Spleen (tissue), 11 donors: Measurements from ENCODE around the gene NATD1. TPM values are rescaled to one million over a fixed set of nuclear protein-coding genes. Genes with fewer than 3 reads are reported as not detected.
A peak's percentile ranks its signal among the peaks of the same experiment; 100 is the strongest.

Experiments
- DNase-seq: peaks from one replicate; pipeline ENCODE4 v3.0.0-alpha.2; 2020
- H3K27ac ChIP-seq, 8 donors: fragments of 200-600 bp; sonication (generic) in 7 of 8; 1 replicate in 4 of 8; 2 replicates in 4 of 8; pipeline versions ENCODE4 v1.5.0 to v1.8.0; 2016 to 2021; ENCODE audit warnings: inconsistent platforms in 4 of 8, mild to moderate bottlenecking in 4 of 8, moderate library complexity in 1 of 8
- H3K27me3 ChIP-seq, 7 donors: fragments of 200-600 bp; sonication (generic) in 6 of 7; replicated peaks in 1 of 7; 1 replicate in 4 of 7; 2 replicates in 3 of 7; pipeline versions ENCODE4 v1.5.0 to v1.8.0; 2016 to 2021; ENCODE audit warnings: inconsistent platforms in 3 of 7, mild to moderate bottlenecking in 1 of 7
- H3K36me3 ChIP-seq, 6 donors: fragments of 200-600 bp; sonication (generic) in 5 of 6; 1 replicate in 4 of 6; 2 replicates in 2 of 6; pipeline versions ENCODE4 v1.5.0 to v1.8.0; 2016 to 2021; ENCODE audit warnings: inconsistent platforms in 2 of 6
- H3K4me1 ChIP-seq, 6 donors: fragments of 200-600 bp; sonication (generic) in 5 of 6; 1 replicate in 3 of 6; 2 replicates in 3 of 6; pipeline versions ENCODE4 v1.5.0 to v1.8.0; 2016 to 2021; ENCODE audit warnings: inconsistent platforms in 3 of 6
- H3K4me3 ChIP-seq, 8 donors: fragments of 200-600 bp; sonication (generic) in 7 of 8; 1 replicate in 4 of 8; 2 replicates in 4 of 8; pipeline versions ENCODE4 v1.5.0 to v1.8.0; 2016 to 2021; ENCODE audit warnings: inconsistent platforms in 4 of 8, mild to moderate bottlenecking in 4 of 8, moderate library complexity in 2 of 8
- H3K9me3 ChIP-seq, 8 donors: fragments of 200-600 bp; sonication (generic) in 7 of 8; 1 replicate in 4 of 8; 2 replicates in 4 of 8; pipeline versions ENCODE4 v1.5.0 to v1.8.0; 2016 to 2021; ENCODE audit warnings: inconsistent platforms in 4 of 8
- POLR2A ChIP-seq, 3 donors: fragments of 450-650 bp; IDR thresholded peaks; one replicate each; pipeline ENCODE4 v1.5.1; 2017; ENCODE audit warnings: antibody characterized with exemption in 3 of 3, mild to moderate bottlenecking in 1 of 3
- POLR2AphosphoS5 ChIP-seq, 3 donors: sonication (generic); formaldehyde crosslinking; IDR thresholded peaks; one replicate each; pipeline ENCODE4 v1.5.1; 2017; ENCODE audit warnings: antibody characterized with exemption in 3 of 3
- WGBS, 5 donors: extraction: QIAGEN DNeasy Blood & Tissue Kit in 3 of 5; methylation state at CpG; one replicate each; pipeline versions ENCODE4 v1.1.5 to v1.1.7; 2013 to 2018; 5-methylcytosine and 5-hydroxymethylcytosine counted together
- intact Hi-C: fragments of 100-400 bp; cut with DNase I; formaldehyde crosslinking; loops from one replicate; pipeline ENCODE4 v1.15.0; 2023; ENCODE audit warnings: low total_unique reads
- polyA plus RNA-seq, 3 donors: library from polyadenylated mRNA; stranded (reverse); fragments of 200-250 nt; gene quantifications; one replicate each; pipeline ENCODE4 v1.2.1, GENCODE V29; 2013
- total RNA-seq, 7 donors: library from RNA; depleted of rRNA in 3 of 7; stranded (reverse); fragments of >200 nt in 3 of 7; fragmentation: NEBNext Ultra II Directional in 4 of 7; extraction: Animal tissue kit (Norgen Biotek cat#: 25700) in 4 of 7; gene quantifications; one replicate each; pipeline versions ENCODE4 v1.1.0 to v1.2.1, GENCODE V29; 2016 to 2021
- TF ChIP-seq, protein P1 (sequence below), 11 experiments: fragments of 200-600 bp in 7 of 11; fragments of 450-650 bp in 4 of 11; sonication (generic) in 4 of 11; IDR thresholded peaks in 8 of 11; conservative IDR thresholded peaks in 3 of 11; 1 replicate in 7 of 11; 2 replicates in 4 of 11; pipeline versions ENCODE4 v1.4.0 to v1.8.0; 2016 to 2021; ENCODE audit warnings: antibody characterized with exemption in 11 of 11, inconsistent platforms in 4 of 11, mild to moderate bottlenecking in 1 of 11
- donor health status: healthy with polysubstance abuse.
- donor health status: DM: no; HTN: no; CAD: no; lungs with moderate emphysema.
- donor health status: DM: no; HTN: no; CAD: no.
- donor health status: Bipolar disorder and iron deficiency.
- donor health status: healthy.
- donor health status: DM: no; HTN: no; CAD: no.
- donor health status: DM: yes; HTN: yes; CAD: no.

The NATD1 gene
- total and polyA plus RNA-seq, 10 donors = 1.3 to 31.0 (median 12.6) TPM

DNA sequence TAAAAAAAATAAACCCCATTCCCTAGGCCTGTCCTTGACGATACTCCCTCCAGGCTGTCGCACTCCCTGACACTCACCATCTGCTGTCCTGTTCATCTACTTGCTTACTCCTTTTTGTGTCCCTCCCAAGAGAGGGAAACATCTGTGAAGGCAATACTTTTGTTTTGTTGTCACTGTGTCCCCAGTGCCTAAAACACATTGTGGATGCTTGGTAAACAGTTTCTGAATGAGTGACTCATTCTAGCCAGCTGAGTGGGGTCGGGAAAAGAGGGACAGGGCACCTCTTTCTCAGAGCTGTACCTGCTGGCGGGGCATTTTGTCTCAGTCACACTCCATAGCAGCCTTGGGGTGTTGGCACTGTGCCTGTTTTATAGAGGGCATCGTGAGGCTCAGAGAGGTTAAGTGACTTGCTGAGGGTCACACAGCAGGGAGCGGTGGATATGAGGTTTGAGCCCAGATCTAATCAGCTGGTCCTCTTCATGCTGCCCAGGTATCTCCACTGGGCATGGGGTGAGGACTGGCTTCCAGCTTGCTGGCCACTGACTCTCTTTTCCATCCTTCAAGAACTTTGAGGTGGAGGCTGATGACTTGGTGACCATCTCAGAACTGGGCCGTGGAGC lies 46.9 kb upstream of the NATD1 start:
- peaks cover 5 to 98% (median 67%) of the 10 kb centered on the region in 6 donors for H3K36me3 ChIP-seq
- TF ChIP-seq, protein P1, sequence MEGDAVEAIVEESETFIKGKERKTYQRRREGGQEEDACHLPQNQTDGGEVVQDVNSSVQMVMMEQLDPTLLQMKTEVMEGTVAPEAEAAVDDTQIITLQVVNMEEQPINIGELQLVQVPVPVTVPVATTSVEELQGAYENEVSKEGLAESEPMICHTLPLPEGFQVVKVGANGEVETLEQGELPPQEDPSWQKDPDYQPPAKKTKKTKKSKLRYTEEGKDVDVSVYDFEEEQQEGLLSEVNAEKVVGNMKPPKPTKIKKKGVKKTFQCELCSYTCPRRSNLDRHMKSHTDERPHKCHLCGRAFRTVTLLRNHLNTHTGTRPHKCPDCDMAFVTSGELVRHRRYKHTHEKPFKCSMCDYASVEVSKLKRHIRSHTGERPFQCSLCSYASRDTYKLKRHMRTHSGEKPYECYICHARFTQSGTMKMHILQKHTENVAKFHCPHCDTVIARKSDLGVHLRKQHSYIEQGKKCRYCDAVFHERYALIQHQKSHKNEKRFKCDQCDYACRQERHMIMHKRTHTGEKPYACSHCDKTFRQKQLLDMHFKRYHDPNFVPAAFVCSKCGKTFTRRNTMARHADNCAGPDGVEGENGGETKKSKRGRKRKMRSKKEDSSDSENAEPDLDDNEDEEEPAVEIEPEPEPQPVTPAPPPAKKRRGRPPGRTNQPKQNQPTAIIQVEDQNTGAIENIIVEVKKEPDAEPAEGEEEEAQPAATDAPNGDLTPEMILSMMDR (IDR thresholded peaks at IDR 0.05 in 8 of 11, conservative IDR thresholded peaks at IDR 0.05 in 3 of 11) = no peak
- TF ChIP-seq POLR2A (IDR thresholded peaks at IDR 0.05) = no peak
- no peaks in the 10 kb centered on the region for H3K27me3 ChIP-seq
- H3K4me1 ChIP-seq = peaks cover 0 to 31% (median 19%) of the 10 kb centered on the region in 6 donors
- H3K27ac ChIP-seq = no peak overlapping the region
- no peak overlapping the region for H3K4me3 ChIP-seq
- intact Hi-C loops = no loop called here
- no peak for DNase-seq
- no peaks in the 10 kb centered on the region for H3K9me3 ChIP-seq
- WGBS, 5 donors = 58 to 64% (median 63%) methylated on average over 7 of the region's 7 CpGs

DNA sequence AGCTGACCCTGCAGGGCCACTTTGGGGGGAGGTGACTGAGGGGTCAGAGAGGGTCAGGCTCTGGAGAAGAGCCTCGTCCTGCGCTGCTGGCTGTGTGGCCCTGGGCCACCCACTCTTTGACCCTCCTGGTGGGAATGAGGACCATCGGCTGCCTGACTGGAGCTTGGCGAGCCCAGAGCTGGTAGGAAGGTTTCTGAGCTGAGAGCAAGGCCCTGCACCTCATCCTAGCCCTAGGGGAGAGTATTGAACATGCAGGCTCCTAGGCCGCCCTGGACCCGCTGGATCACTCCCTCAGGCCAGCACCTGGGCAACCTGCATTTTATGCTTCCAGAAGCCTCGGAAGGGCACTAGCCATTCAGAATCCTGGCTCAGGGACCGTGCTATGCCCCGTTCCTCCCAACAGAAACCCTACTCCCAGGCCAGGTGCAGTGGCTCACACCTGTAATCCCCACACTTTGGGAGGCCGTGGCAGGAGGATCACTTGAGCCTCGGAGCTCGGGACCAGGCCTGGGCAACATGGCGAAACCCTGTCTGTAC lies 45.8 kb upstream of the NATD1 start:
- intact Hi-C loops = no loop called here
- TF ChIP-seq, protein P1 (IDR thresholded peaks at IDR 0.05 in 8 of 11, conservative IDR thresholded peaks at IDR 0.05 in 3 of 11) = no peak
- TF ChIP-seq POLR2AphosphoS5 (IDR thresholded peaks at IDR 0.05) (peak in 1 of 3 donors; percentile 4), POLR2A (IDR thresholded peaks at IDR 0.05) (no peak)
- no peaks in the 10 kb centered on the region for H3K9me3 ChIP-seq
- no peak overlapping the region for H3K27ac ChIP-seq
- 61 to 70% (median 65%) methylated on average over 13 of the region's 13 CpGs for WGBS, 5 donors
- H3K4me1 ChIP-seq = peaks cover 0 to 41% (median 24%) of the 10 kb centered on the region in 6 donors
- H3K36me3 ChIP-seq = peaks cover 5 to 98% (median 57%) of the 10 kb centered on the region in 6 donors
- H3K27me3 ChIP-seq = no peaks in the 10 kb centered on the region
- no peak for DNase-seq
- no peak overlapping the region for H3K4me3 ChIP-seq

DNA sequence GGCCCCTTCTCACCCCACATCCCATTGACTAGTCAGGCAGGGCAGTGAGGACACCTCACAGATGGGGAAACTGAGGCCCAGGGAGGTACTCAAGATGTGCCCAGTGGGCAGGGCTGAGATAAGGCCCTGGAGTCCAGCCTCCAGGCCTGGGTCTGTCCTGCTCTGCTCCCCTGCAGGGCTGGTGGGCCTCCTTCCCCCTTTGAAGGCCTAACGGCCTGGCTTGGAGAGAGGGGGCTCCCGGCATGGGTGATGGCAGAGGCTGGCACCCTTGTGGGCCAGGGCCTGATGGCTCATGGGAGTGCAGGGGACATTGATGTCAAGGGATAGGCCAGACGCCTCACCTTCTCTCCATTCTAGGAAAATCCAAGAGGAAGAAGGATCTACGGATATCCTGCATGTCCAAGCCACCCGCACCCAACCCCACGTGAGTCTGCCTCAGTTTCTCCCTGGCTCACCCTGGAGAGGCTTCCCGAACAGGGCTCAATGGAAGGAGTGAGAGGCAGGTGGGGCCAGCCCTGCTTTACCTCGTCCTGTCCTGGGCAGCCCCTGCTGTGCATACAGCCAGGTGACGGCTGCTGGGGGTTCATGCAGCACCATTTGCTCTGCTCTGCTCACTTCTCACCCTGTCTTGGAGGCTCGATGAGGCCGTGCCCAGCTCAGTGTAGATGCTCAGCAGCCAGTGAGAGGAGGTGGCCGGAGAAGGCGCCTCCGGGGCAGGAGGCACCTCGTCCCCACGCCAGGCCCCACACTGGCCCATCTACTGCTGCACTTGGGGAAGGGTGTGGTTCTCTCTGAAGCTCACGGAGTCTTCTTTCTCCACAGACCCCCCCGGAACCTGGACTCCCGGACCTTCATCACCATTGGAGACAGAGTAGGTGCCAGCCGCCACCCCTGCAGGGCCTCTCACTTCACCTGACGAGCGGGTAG lies 45.1 kb upstream of the NATD1 start:
- Histone ChIP-seq H3K9me3 (no peaks in the 10 kb centered on the region), H3K4me1 (peaks cover 0 to 48% (median 25%) of the 10 kb centered on the region in 6 donors), H3K27ac (no peak overlapping the region), H3K4me3 (no peak overlapping the region), H3K36me3 (peaks cover 5 to 98% (median 50%) of the 10 kb centered on the region in 6 donors), H3K27me3 (no peaks in the 10 kb centered on the region)
- intact Hi-C loops = no loop called here
- 68 to 81% (median 80%) methylated on average over 22 of the region's 22 CpGs for WGBS, 5 donors
- DNase-seq = no peak
- TF ChIP-seq POLR2AphosphoS5 (IDR thresholded peaks at IDR 0.05) (no peak), POLR2A (IDR thresholded peaks at IDR 0.05) (no peak)
- TF ChIP-seq, protein P1 (IDR thresholded peaks at IDR 0.05 in 8 of 11, conservative IDR thresholded peaks at IDR 0.05 in 3 of 11) = no peak

DNA sequence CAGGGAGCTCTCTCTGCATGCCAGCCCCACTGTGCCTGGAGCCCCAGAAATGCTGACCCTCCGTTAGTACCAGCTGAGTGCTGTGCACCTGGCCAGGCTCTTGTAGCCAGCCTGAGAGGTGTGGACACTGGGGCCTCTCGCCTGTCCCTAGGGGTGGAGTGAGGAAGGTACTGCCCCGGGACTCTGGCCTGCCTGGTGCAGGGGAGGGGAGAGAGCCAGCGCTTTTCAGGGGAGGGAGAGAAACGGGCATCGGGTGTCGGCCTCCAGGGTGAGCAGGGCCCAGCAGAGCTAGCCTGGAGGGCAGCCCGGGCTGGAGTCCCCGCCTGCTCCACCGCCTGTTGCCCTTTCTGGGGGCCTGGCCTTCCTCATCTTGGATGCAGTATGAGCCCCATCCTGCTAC lies 44.4 kb upstream of the NATD1 start:
- no peak for TF ChIP-seq POLR2AphosphoS5 (IDR thresholded peaks at IDR 0.05)
- TF ChIP-seq, protein P1 (IDR thresholded peaks at IDR 0.05 in 8 of 11, conservative IDR thresholded peaks at IDR 0.05 in 3 of 11) = no peak
- TF ChIP-seq POLR2A (IDR thresholded peaks at IDR 0.05) = no peak
- intact Hi-C loops = no loop called here
- Histone ChIP-seq H3K27ac (peak overlapping the region in 1 of 8 donors; percentile 33), H3K4me1 (peaks cover 0 to 55% (median 25%) of the 10 kb centered on the region in 6 donors), H3K4me3 (no peak overlapping the region), H3K9me3 (no peaks in the 10 kb centered on the region), H3K36me3 (peaks cover 5 to 98% (median 43%) of the 10 kb centered on the region in 6 donors), H3K27me3 (no peaks in the 10 kb centered on the region)
- DNase-seq = no peak
- 60 to 75% (median 66%) methylated on average over 10 of the region's 10 CpGs for WGBS, 5 donors
